Subcutaneous abdominal adipose tissue (tissue), 5 donors: ENCODE data around the gene HPSE2.
"Not testable (repeated sequence)": the region's sequence is repeated elsewhere in the genome, so short reads cannot be mapped to it uniquely, and the experiment has no call there.

Experiments
- H3K27ac ChIP-seq: one replicate; pipeline ENCODE4 v1.7.0; 2013; ENCODE audit warnings: low read depth, mild to moderate bottlenecking, inconsistent platforms, low read length, moderate library complexity
- H3K27me3 ChIP-seq, 5 donors: one replicate each; pipeline ENCODE4 v1.7.0; 2013; ENCODE audit warnings: low read length in 5 of 5, inconsistent platforms in 1 of 5; ENCODE audit not compliant: control insufficient read depth in 5 of 5, insufficient read depth in 4 of 5
- H3K36me3 ChIP-seq, 5 donors: one replicate each; pipeline ENCODE4 v1.7.0; 2013; ENCODE audit warnings: low read length in 5 of 5; ENCODE audit not compliant: control insufficient read depth in 5 of 5, insufficient read depth in 5 of 5
- H3K4me1 ChIP-seq, 5 donors: one replicate each; pipeline ENCODE4 v1.7.0; 2013; ENCODE audit warnings: low read length in 5 of 5, mild to moderate bottlenecking in 3 of 5, moderate library complexity in 1 of 5; ENCODE audit not compliant: control insufficient read depth in 5 of 5, insufficient read depth in 5 of 5
- H3K4me3 ChIP-seq, 5 donors: one replicate each; pipeline ENCODE4 v1.7.0; 2013; ENCODE audit warnings: low read length in 5 of 5, low read depth in 1 of 5
- H3K9ac ChIP-seq, 5 donors: one replicate each; pipeline ENCODE4 v1.7.0; 2013; ENCODE audit warnings: low read length in 5 of 5, mild to moderate bottlenecking in 4 of 5, moderate library complexity in 3 of 5
- H3K9me3 ChIP-seq, 5 donors: one replicate each; pipeline ENCODE4 v1.7.0; 2013; ENCODE audit warnings: low read length in 5 of 5; ENCODE audit not compliant: control insufficient read depth in 5 of 5
- donor health status: healthy.
- donor health status: healthy.
- donor health status: healthy.
- donor health status: healthy.
- donor health status: healthy.

HPSE2 gene

GRCh38 chr10:99170116-99170675, 65.5 kb downstream of the HPSE2 start:
- Histone ChIP-seq H3K4me1 (no peaks in the 10 kb centered on the region), H3K27me3 (no peaks in the 10 kb centered on the region), H3K9me3 (no peaks in the 10 kb centered on the region), H3K27ac (no peak overlapping the region), H3K36me3 (no peaks in the 10 kb centered on the region), H3K4me3 (no peak overlapping the region), H3K9ac (no peak overlapping the region)

- H3K9me3 ChIP-seq: no peaks in the 10 kb centered on the region
- no peaks in the 10 kb centered on the region for H3K36me3 ChIP-seq
- no peak overlapping the region for H3K27ac ChIP-seq
- no peaks in the 10 kb centered on the region for H3K4me1 ChIP-seq
- H3K9ac ChIP-seq: no peak overlapping the region
- H3K27me3 ChIP-seq: no peaks in the 10 kb centered on the region
- no peak overlapping the region for H3K4me3 ChIP-seq
Measured at GRCh38 chr10:99161165-99161564, 74.5 kb downstream of the HPSE2 start.

- Histone ChIP-seq H3K9ac (no peak overlapping the region), H3K4me3 (no peak overlapping the region), H3K4me1 (no peaks in the 10 kb centered on the region), H3K9me3 (no peaks in the 10 kb centered on the region), H3K27ac (no peak overlapping the region), H3K27me3 (no peaks in the 10 kb centered on the region), H3K36me3 (no peaks in the 10 kb centered on the region)
Measured at GRCh38 chr10:99143651-99144050, 92.0 kb downstream of the HPSE2 start.

GRCh38 chr10:99143011-99143410, 92.6 kb downstream of the HPSE2 start:
- no peak overlapping the region for H3K9ac ChIP-seq
- H3K36me3 ChIP-seq: no peaks in the 10 kb centered on the region
- H3K9me3 ChIP-seq: no peaks in the 10 kb centered on the region
- no peaks in the 10 kb centered on the region for H3K27me3 ChIP-seq
- no peak overlapping the region for H3K4me3 ChIP-seq
- no peaks in the 10 kb centered on the region for H3K4me1 ChIP-seq
- no peak overlapping the region for H3K27ac ChIP-seq

- not testable (repeated sequence) for H3K27me3 ChIP-seq, H3K9ac ChIP-seq, H3K27ac ChIP-seq, H3K4me3 ChIP-seq, H3K36me3 ChIP-seq, H3K9me3 ChIP-seq, H3K4me1 ChIP-seq
Measured at GRCh38 chr10:99132897-99133296, 102.8 kb downstream of the HPSE2 start.

- Histone ChIP-seq H3K9me3 (peaks cover 0 to 17% (median 0%) of the 10 kb centered on the region in 5 donors), H3K4me3 (no peak overlapping the region), H3K36me3 (no peaks in the 10 kb centered on the region), H3K27ac (no peak overlapping the region), H3K9ac (no peak overlapping the region), H3K4me1 (peaks cover 0 to 5% (median 0%) of the 10 kb centered on the region in 5 donors), H3K27me3 (no peaks in the 10 kb centered on the region)
Measured at GRCh38 chr10:99125879-99126278, 109.8 kb downstream of the HPSE2 start.

GRCh38 chr10:99124376-99124775, 111.3 kb downstream of the HPSE2 start:
- no peak overlapping the region for H3K9ac ChIP-seq
- no peaks in the 10 kb centered on the region for H3K36me3 ChIP-seq
- H3K4me3 ChIP-seq: no peak overlapping the region
- no peak overlapping the region for H3K27ac ChIP-seq
- peaks cover 0 to 17% (median 0%) of the 10 kb centered on the region in 5 donors for H3K9me3 ChIP-seq
- H3K27me3 ChIP-seq: no peaks in the 10 kb centered on the region
- peaks cover 0 to 5% (median 0%) of the 10 kb centered on the region in 5 donors for H3K4me1 ChIP-seq

- no peak overlapping the region for H3K9ac ChIP-seq
- peaks cover 0 to 5% (median 0%) of the 10 kb centered on the region in 5 donors for H3K4me1 ChIP-seq
- no peak overlapping the region for H3K4me3 ChIP-seq
- no peaks in the 10 kb centered on the region for H3K27me3 ChIP-seq
- peaks cover 0 to 17% (median 0%) of the 10 kb centered on the region in 5 donors for H3K9me3 ChIP-seq
- no peaks in the 10 kb centered on the region for H3K36me3 ChIP-seq
- H3K27ac ChIP-seq: no peak overlapping the region
Measured at GRCh38 chr10:99123851-99124250, 111.8 kb downstream of the HPSE2 start.

GRCh38 chr10:99123336-99123735, 112.3 kb downstream of the HPSE2 start:
- Histone ChIP-seq H3K36me3 (no peaks in the 10 kb centered on the region), H3K27me3 (no peaks in the 10 kb centered on the region), H3K9ac (no peak overlapping the region), H3K9me3 (peaks cover 0 to 13% (median 0%) of the 10 kb centered on the region in 5 donors), H3K4me1 (peaks cover 0 to 5% (median 0%) of the 10 kb centered on the region in 5 donors), H3K4me3 (no peak overlapping the region), H3K27ac (no peak overlapping the region)

- Histone ChIP-seq H3K9me3 (peaks cover 0 to 5% (median 0%) of the 10 kb centered on the region in 5 donors), H3K4me3 (no peak overlapping the region), H3K36me3 (no peaks in the 10 kb centered on the region), H3K27ac (no peak overlapping the region), H3K9ac (no peak overlapping the region), H3K27me3 (no peaks in the 10 kb centered on the region), H3K4me1 (peaks cover 0 to 2% (median 0%) of the 10 kb centered on the region in 5 donors)
Measured at GRCh38 chr10:99119258-99119748, 116.3 kb downstream of the HPSE2 start.
